Activated T-helper 1 cell treated with Interleukin-2 at 50 U/mL for 16 hours (primary cell): Measurements from ENCODE around the gene LRP1.
A peak's percentile ranks its signal among the peaks of the same experiment; 100 is the strongest.

Source experiments
- DNase-seq: peaks from one replicate; pipeline ENCODE4 v3.0.0-alpha.2; 2020; ENCODE audit warnings: low read depth

The LRP1 gene

DNA sequence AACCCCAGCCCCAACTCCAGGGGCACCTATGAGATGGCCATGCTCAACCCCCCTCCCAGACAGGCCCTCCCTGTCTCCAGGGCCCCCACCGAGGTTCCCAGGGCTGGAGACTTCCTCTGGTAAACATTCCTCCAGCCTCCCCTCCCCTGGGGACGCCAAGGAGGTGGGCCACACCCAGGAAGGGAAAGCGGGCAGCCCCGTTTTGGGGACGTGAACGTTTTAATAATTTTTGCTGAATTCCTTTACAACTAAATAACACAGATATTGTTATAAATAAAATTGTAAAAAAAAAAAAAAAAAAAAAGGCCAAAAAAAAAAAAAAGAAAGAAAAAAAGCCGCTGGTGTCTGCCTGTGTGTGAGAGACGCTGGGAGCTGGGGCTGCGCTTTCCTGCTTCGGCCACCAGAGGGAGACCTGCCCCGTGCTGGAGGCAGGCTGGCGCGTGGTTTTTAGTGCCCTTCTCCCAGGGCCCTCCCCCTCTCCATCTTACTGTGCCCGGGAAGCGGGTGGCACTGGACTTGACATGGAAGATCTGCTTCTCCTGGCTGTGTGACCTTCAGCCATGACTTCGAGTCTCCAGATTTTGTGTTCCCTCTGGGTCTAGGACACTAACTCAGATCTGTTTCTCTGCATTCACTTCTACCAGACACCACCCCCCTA is 84.9 kb downstream of the LRP1 start:
- DNase-seq = peak; percentile 73

DNA sequence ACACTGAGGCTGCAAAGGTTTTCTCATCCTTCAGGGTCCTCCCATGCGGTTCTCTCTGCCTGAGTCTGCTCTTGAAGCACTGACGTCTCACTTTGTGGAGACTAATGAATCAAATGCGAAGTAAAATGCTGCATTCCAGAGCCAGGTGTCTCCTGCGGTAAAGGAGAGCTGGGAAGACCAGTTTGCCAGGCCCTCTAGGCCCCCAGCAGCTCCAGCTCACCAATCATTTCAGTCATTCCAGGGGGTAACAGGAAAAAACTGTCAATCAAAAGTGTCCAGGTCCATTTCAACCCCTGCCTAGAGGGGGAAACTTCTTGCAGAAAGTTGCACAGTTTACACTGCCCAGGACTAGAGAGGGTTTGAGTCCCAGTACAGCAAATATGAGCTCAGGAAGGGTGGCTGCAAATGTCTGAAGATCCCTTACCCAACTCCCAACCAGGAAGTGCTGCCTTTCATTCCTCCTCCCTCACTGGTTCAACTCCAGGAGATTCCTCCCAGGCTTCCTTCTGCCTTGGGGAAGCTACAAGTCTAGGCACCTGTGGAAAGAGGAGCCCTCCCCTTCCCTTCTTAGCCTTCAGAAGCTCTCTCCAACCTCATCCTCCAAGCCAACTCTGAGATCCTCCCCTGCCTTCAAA is 85.6 kb downstream of the LRP1 start:
- no peak for DNase-seq

DNA sequence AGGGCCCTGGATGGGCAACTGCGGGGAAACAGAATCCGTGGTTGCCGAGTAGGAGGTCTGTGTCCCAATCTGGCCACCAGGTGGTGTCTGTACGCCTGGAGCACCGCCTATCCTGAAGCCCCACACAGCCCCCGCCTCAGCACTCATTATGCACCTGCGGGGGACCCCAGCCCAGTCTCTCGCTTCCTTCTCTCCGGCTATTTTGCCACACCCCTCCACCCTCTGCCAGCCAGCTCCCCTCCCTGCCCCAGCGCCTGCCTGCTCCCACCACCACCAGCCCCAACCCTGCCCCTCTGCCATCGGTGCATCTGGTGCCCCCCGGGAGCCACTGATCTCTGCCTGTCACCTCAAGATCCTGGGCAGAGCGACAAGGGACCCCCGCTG is 86.1 kb downstream of the LRP1 start:
- peak; percentile 38 for DNase-seq

DNA sequence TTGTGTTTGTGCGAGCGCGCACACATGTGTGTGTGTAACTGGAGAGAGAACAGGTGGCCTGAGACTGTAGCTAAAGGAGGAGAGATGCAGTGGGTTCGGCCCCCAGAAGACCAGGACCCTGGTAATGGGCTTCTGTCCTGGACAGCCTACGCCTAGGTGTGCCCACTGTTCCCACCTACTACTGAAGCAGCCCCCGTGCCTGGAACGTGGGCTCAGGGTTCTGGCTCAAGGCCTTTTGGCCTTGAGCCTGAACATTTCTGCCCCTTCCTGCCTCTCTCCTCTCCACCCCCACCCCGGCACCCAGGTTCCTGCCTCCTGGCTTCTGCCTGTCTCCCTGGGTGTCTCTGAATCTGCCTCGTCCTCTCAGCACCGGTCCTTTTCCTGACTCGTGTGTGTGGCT is 86.8 kb downstream of the LRP1 start:
- no peak for DNase-seq

DNA sequence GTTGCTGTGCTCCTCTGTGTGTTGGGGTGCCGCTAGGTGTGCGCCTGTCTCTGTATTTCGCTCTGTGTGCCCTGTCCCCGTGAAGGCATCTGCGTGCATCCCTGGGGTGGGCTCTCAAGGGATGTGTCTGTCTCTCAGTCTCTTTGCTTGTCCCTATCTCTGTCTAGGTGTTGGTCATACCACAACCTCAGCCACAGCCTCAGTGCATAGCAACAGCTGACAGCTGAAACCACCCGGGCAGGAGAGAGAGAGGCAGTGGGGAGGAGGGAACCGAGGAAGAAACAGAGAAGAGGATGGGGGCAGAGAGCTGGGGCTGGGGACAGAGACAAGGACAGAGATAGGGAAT is 87.4 kb downstream of the LRP1 start:
- DNase-seq = no peak

DNA sequence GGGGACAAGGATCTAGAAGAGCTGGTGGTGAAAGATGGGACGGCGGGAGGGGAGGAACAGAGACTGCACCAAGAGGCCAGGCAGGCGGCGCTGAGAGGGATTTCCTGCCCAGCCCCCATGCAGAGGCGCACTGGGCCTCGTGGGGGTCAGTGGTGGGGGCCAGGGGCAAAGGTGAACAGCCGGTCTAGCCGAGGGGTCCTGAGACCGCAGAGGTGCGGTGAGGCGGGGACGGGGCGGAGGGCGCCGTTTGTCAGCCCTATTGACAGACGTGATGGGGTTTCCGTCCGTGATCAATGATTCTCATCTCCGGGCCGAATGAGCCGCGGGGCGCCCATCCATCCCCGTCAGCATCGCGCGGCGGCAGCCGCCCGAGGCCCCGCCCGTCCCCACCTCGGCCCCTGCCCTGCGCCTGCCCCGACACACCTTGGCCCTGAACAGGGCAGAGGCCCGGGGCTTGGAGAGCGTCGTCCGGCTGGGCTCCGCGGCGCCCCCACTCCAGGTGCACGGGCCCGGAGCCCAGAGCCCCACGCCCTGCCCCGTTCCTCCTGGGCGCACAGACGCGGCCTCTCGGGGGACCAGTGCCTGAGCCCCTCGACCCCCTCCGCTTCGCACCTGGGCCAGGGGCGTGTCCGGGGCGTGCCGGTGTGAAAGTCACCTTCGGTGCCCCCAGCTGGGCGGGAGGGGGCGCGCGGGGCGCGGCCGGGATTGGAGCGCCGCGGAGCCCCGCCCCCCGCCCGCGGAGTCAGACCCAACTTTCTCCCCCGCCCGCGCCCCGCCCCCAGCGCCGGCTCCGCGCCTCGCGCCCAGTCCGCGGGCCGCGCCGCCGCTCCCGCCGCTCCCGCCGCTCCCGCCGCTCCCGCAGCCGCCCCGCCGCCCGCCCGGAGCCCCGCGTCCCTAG is 88.0 kb downstream of the LRP1 start, which contains the start of gene NXPH4:
NXPH4 (plus strand) TSS at position 781 of the 898 bp plus-strand sequence. CDS start 176 bp downstream, outside the sequence.
- peak; percentile 42 for DNase-seq

DNA sequence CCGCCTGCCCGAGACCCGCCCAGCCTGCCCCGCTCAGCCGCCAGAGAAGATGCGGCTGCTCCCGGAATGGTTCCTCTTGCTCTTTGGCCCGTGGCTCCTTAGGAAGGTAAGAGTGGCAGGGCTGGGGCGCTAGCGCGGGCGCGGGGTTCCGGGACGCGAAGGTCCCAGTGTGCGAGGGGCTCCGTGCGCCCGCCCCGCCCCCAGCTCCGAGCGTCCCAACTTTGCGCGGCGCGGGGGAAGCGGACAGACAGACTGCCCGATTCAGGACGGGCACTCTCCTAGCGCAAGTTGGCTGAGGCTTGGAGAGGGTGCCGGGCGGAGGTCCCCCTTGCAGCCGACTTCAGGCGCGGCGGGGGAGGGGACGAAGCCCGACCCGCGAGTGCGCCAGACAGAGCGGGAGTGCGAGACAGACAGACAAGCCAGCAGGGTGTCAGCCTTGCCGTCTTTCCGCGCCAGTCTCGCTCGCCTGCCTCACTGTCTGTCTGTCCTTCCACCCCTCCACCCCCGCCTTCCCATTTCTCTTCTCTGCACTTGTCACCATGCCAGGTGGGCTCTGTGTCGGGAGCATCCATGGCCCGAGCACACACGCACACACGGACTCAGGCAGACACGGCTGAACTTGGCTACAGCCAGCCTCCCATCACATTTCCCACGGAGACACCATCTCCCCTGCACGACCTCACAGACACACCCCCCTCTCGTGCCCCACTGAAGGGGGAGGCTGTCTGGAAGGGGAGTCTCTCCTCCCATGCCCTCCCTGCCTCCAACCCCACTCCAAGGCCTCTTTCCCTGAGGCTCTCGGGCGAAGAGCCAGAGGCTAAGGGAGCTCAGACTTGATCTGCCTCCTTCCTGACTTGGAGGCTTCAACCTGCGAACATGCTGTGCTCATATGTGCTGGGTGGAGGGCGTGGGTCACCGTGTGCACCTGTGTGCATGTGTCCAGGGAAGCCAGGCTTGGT is 88.9 kb downstream of the LRP1 start:
- DNase-seq = no peak

DNA sequence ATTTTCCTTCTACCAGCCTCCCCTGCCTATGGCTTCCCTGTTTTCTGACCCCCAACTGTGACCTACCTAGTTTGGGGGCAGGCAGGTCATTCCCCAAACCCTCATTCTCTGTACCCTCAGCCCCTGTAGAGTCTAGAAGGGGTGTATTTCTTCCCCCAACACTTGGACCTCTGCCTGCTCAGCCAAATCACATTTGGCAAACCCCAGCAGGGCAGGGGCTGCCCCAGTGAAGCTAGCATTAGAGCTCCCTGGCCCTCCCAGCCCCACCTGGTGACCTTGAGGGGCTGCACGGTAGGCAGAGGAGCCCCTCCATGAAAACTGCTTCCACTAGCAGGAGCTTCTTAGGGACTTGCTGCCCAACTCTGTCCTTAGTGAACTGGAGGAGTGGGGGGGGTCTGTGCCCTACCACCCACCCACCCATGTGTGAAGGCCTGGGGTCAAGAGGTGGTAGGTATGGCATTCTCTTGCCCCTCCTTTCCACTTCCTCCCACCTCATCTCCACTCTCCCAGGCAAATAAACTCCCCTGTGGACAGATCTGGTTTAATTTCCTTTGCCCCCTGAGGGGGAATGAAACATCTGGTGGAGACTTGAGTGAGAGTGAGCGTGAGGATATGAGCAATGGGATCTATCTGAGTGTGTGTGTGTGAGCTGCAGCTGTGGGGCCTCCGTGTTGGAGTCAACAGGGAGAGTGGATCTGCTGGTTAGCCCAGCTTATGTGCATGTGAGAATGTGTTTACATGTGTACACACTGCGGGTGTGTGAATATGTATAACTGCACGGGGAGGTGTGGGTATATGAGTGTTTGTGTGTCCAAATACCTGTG is 90.0 kb downstream of the LRP1 start:
- DNase-seq = no peak

DNA sequence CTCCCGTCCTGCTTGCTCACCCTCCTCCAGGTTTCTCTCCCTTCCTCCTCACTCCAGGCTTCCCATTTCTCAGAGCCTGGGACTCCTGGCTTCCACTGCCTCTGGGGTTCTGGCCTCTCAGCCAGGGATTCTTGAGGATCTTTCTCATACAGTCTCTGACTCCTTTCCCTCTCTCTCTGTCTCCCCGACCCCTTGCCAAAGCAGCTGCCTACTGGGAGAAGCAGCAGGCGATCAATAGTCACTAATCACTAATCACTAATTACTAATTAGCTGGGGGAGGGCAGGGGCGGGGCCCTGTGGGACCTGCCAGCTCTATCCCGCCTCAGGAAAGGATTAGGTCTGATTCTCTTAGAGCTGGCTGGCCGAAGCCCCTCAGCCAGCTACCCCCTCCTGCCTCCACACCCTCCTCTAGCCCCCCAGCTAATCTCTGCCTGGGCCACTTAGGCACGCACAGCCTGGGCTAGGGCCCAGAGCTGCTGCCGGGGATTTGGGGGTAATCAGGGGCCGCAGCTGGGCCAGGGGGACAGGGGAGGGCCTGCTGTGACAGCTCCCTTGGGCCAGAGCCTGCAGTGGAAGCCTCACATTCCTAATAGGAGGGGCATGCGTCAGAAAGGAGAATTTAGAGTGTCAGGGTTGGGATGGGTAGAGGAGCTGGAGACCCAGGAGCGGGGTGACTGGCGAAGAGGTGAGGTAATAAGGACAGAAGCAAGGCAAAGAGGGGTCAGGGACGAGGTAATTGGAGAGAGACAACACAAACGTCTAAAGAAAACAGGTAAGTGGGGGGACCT is 91.1 kb downstream of the LRP1 start:
- DNase-seq = no peak

DNA sequence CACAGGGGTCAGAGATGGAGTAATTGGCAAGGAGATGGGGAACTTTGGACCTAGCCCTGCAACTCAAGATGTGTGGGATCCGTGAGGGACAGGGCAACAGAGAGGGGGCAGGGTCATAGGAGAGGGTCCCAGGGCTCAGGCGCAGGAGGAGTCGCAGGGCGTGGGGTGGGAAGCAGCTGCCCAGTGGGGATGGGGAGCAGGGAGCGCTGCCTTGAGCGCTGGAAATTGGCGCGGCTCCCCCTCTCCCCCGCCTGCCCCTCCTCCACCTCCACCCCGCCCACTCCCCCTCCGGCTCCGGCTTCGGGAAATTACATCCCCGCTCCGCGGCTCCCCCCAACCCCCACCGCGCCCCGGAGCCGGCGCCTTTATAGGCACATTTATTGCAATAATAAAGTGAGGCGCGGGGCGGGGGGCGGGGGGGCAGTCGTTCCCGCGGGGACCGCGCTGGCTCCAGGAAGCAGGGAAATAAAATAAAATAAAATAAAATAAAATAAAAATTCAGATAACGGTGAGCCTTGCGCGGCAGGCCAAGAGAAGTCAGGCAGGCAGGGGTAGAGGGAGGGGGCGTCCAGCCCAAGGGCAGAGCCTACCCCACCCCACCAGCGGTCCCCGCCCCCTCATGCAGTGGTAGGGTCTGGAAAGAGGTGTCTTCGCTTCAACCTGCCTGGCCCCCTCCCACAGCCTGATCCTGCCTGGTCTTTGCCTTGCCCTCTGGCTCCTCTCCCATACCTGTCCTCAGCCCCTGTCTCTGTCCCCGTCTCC is 91.9 kb downstream of the LRP1 start:
- no peak for DNase-seq

DNA sequence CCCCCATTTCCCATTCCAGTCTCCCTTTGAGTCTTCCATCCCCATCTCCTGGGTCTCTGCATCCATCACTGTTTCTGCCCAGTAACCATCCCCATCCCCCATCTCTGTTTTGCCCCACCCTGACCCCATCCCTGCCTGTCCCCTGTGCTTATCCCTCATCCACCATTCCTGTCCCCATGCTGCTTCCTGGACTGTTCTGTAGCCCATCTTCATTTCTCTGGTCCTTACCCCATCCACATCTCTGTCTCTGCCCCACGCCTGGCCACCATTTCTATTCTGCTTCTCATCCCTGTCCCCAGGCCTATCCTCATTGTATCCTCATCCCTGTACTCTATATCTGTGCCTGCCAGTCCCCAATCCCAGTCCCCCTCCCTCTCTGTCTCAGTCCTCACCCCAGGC is 92.5 kb downstream of the LRP1 start:
- no peak for DNase-seq

DNA sequence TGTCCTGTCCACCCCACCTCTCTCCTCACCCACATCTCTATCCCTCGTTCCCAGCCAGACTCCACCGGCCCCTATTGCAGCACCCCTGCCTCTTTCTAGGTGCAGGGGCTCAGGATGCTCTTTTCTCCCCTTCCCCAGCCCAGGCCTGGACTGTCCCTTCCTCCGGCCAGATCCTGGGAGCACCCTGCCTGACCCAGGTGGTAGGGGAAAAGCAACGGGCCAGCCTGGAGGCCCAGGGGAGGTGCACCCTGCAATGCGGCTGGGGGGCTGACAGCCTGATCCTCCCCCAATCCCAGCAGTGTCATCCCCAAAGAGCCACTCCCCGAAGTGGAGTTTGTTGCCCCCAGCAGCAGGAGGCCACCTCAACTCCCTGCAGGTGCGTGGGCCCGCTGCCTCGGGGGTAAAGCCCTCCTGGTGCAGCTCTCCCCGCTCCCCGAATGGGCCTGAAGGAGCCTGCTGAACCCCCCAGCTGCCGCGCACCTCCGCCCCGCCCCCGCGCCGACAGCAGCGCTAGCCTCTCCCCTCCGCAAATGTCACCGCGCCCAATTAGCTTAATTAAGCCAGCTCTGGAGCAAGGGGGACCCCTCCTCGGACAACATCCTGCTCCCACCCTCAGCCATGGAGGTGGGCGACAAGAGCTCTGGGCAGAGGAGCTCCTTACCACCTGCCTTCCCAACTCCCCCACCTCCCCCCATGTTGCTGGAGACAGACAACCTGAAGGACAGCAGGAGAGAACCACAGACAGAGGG is 93.1 kb downstream of the LRP1 start:
- DNase-seq = no peak

DNA sequence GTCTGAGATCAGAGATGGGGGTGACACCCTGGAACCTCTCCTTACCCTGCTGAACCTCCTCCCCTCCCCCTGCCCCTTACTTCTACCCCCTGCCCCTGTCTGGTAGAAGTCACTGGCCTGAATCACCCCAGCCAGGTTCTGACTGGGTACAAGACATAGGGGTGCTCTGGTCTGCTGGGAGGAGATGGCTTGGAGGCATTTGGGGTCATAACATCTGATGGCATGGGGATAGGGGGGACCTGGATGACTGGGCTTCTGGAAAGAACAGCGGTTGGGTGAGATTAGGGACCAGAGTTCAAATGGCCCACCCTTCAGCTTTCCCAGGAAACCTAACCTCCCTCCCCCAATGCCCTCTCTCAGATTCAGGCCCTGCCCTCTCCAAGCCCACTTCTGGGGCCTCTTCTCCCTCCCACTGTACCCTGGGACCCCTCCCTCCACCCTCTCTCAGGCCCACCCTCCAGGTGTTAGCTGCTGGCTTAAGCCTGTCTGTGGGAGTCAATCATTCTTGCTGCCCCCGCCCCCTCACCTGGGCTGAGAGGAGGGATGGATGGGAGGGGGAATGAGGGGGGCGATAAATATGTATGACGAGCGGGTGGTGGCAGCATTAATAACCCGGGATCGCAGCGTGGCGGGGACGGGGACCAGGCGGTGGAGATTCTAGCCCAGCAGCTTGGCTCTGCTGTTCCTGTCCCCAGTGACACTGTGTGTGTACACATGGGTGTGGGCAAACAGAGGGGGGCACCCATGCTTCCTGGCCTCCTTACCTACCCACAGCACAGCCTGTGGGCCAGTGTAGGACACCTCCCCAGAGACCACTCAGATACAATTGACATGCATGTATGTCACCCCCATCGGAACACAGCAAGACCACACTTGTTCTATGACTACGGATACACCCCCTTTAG is 94.3 kb downstream of the LRP1 start:
- DNase-seq = no peak

DNA sequence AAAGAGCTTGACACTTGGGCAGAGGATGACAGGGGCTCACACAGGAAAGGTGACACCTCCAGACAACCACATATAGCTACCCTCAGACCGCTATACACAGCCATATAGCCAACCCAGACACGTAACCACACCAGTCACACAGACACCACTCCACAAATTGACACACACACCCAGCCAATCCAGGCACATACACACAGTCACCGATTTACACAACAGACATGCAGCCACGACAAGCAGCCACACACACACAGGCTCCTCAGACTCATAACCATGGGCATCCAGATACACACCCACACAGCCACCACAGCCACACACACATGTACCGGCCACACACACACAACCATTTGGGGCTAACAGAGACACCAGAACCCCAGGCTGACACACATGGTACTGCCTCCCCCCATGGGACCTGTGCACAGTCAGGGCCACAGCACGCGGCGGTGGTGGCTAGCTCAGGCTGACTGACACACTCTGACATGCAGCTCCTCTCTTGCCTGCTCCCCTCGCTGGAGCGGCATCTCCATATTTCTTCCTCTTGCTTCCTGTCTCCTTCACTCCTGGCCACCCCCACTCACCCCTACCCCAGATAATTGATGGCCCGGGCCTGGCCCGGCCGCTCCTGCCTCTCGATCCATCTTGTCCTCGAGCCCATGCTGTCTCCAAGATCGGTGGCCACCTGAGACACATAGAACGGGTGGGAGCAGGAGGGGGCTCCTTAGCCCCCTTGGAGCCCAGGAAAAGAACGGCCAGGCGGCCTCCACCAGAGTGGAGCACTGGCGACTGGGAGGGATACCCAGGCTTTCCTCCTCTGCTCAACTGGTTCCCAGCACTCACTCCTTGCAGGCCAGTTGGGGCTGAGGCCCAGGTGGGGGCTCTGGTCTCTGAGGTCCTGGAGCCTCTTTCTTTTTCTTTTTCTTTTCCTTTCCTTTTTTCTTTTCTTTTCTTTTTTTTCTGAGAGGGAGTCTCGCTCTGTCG is 95.2 kb downstream of the LRP1 start:
- no peak for DNase-seq

DNA sequence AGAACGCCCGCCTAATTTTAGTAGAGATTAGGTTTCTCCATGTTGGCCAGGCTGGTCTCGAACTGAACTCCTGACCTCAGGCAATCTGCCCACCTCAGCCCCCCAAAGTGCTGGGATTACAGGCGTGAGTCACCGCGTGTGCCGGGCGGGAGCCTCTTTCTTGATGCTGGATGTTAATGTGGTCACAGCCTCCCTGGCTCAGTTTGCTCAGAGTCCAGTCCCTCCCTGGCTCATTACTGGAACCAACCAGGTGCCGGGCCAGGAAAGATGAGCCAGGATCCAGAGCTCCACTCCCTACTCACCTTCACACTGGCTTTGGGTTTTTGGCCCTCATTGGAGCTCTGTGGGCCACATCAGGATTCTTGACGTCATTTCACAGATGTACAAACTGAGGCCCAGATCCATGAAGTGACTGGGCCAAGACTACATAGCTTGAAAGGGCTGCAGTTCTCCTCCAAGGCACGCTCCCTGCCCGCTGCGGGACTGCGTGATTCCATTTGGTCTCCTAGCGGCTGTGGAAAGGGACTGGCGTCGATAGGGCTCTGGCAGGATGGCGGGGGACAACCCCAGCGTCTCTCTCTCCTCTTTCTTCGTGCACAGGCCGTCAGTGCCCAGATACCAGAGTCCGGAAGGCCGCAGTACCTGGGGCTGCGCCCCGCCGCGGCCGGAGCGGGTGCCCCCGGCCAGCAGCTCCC is 96.1 kb downstream of the LRP1 start:
- DNase-seq = no peak
